Measurements from ENCODE around the gene DVL2.

GRCh38 chr17:7223375-7223774 is 10.9 kb downstream of the DVL2 start:
- TF ChIP-seq CTCF (IDR thresholded peaks at IDR 0.05) (no peak), EP300 (IDR thresholded peaks at IDR 0.05) (no peak)

Data from sigmoid colon (tissue), 4 donors.